Liver (tissue), 9 donors: ENCODE results near the gene BRICD5. TPM values are rescaled to one million over a fixed set of nuclear protein-coding genes. Genes with fewer than 3 reads are reported as not detected.
A peak's percentile ranks its signal among the peaks of the same experiment; 100 is the strongest.

ENCODE experiments used
- DNase-seq: peaks from one replicate; pipeline ENCODE4 v3.0.0-alpha.2; 2017; ENCODE audit warnings: low spot score
- H3K27ac ChIP-seq, 2 donors: one replicate each; pipeline ENCODE4 v1.7.0; 2013; ENCODE audit warnings: inconsistent platforms in 2 of 2, low read length in 2 of 2, control low read depth in 1 of 2, low read depth in 1 of 2, mild to moderate bottlenecking in 1 of 2
- H3K27me3 ChIP-seq, 4 donors: one replicate each; pipeline versions ENCODE4 v1.6.1 to v1.7.0; 2013; ENCODE audit warnings: low read length in 3 of 4, inconsistent platforms in 1 of 4, mild to moderate bottlenecking in 1 of 4, moderate library complexity in 1 of 4; ENCODE audit not compliant: control insufficient read depth in 4 of 4, insufficient read depth in 4 of 4
- H3K36me3 ChIP-seq, 4 donors: one replicate each; pipeline versions ENCODE4 v1.6.1 to v1.7.0; 2013; ENCODE audit warnings: low read length in 3 of 4, mild to moderate bottlenecking in 3 of 4, low read depth in 1 of 4, moderate library complexity in 1 of 4; ENCODE audit not compliant: control insufficient read depth in 4 of 4, insufficient read depth in 3 of 4
- H3K4me1 ChIP-seq, 4 donors: one replicate each; pipeline versions ENCODE4 v1.6.1 to v1.7.0; 2013; ENCODE audit warnings: low read length in 3 of 4, mild to moderate bottlenecking in 3 of 4, moderate library complexity in 1 of 4; ENCODE audit not compliant: control insufficient read depth in 4 of 4, insufficient read depth in 4 of 4
- H3K4me3 ChIP-seq, 3 donors: one replicate each; pipeline versions ENCODE4 v1.6.1 to v1.7.0; 2013; ENCODE audit warnings: low read length in 3 of 3, control low read depth in 1 of 3, low read depth in 1 of 3, mild to moderate bottlenecking in 1 of 3
- H3K9ac ChIP-seq, 2 donors: one replicate each; pipeline ENCODE4 v1.7.0; 2013; ENCODE audit warnings: low read length in 2 of 2, mild to moderate bottlenecking in 2 of 2, moderate library complexity in 2 of 2, control low read depth in 1 of 2, low read depth in 1 of 2
- H3K9me3 ChIP-seq, 4 donors: one replicate each; pipeline versions ENCODE4 v1.6.1 to v1.7.0; 2013; ENCODE audit warnings: low read length in 3 of 4; ENCODE audit not compliant: control insufficient read depth in 4 of 4
- ATF3 ChIP-seq: IDR thresholded peaks from 2 replicates; pipeline ENCODE4 v1.6.1; 2016; ENCODE audit warnings: antibody characterized with exemption
- CTCF ChIP-seq: fragments of 150-350 bp; IDR thresholded peaks from 2 replicates; pipeline ENCODE4 v1.5.1; 2017; ENCODE audit warnings: improper control_type of control experiment, low read depth, low read length; ENCODE audit not compliant: missing input control
- EGR1 ChIP-seq, 2 donors: IDR thresholded peaks; 2 replicates each; pipeline ENCODE4 v1.6.1; 2016 to 2018; ENCODE audit warnings: antibody characterized with exemption in 2 of 2, low read depth in 2 of 2
- FOXA2 ChIP-seq: IDR thresholded peaks from 2 replicates; pipeline ENCODE4 v1.6.1; 2016; ENCODE audit warnings: antibody characterized with exemption
- HNF4G ChIP-seq: IDR thresholded peaks from 2 replicates; pipeline ENCODE4 v1.6.1; 2016; ENCODE audit warnings: antibody characterized with exemption
- MAX ChIP-seq: IDR thresholded peaks from 2 replicates; pipeline ENCODE4 v1.6.1; 2016; ENCODE audit warnings: antibody characterized with exemption
- REST ChIP-seq: IDR thresholded peaks from 2 replicates; pipeline ENCODE4 v1.6.1; 2016; ENCODE audit warnings: antibody characterized with exemption, mild to moderate bottlenecking
- RXRA ChIP-seq, 2 donors: IDR thresholded peaks; 2 replicates each; pipeline ENCODE4 v1.6.1; 2017 to 2018; ENCODE audit warnings: antibody characterized with exemption in 2 of 2, mild to moderate bottlenecking in 1 of 2
- TAF1 ChIP-seq: conservative IDR thresholded peaks from 2 replicates; pipeline ENCODE4 v1.6.1; 2016; ENCODE audit warnings: antibody characterized with exemption, mild to moderate bottlenecking
- YY1 ChIP-seq: IDR thresholded peaks from 2 replicates; pipeline ENCODE4 v1.6.1; 2016; ENCODE audit warnings: antibody characterized with exemption, mild to moderate bottlenecking
- WGBS: extraction: QIAGEN DNeasy Blood & Tissue Kit; methylation state at CpG from one replicate; pipeline ENCODE4 v1.1.7; 2013; 5-methylcytosine and 5-hydroxymethylcytosine counted together
- polyA plus RNA-seq, 2 donors: library from polyadenylated mRNA; stranded (reverse) in 1 of 2; unstranded in 1 of 2; fragments of 200-250 nt in 1 of 2; fragments of >200 nt in 1 of 2; fragmentation: Nextera tagmentation in 1 of 2; extraction: Ambion mirVana in 1 of 2; gene quantifications; one replicate each; pipeline versions ENCODE4 v1.2.1 to v1.2.3, GENCODE V29; 2013 to 2015
- total RNA-seq, 2 donors: library from RNA; depleted of rRNA; stranded (reverse); fragments of >200 nt; gene quantifications; one replicate each; pipeline ENCODE4 v1.2.3, GENCODE V29; 2014
- donor health status: healthy.
- donor health status: healthy.
- donor health status: healthy.
- donor health status: healthy.
- donor health status: healthy.

Gene BRICD5
- total and polyA plus RNA-seq, 4 donors, result 0.26 to 1.9 (median 1.4) TPM

- no peak for DNase-seq
- H3K9ac ChIP-seq, result no peak overlapping the region
- TF ChIP-seq ATF3, result no peak
- H3K27ac ChIP-seq, result peak overlapping the region in 1 of 2 donors; percentile 3
- H3K36me3 ChIP-seq, result peaks cover 15 to 54% (median 26%) of the 10 kb centered on the region in 4 donors
- 92% methylated on average over 47 of the region's 47 CpGs for WGBS
- no peaks in the 10 kb centered on the region for H3K9me3 ChIP-seq
- peak overlapping the region in 1 of 3 donors; percentile 4 for H3K4me3 ChIP-seq
- no peaks in the 10 kb centered on the region for H3K27me3 ChIP-seq
- H3K4me1 ChIP-seq, result peaks cover 8 to 18% (median 13%) of the 10 kb centered on the region in 4 donors
Measured at GRCh38 chr16:2170587-2171435, 39.9 kb downstream of the BRICD5 start.

GRCh38 chr16:2170080-2170479 is 40.6 kb downstream of the BRICD5 start:
- no peak overlapping the region for H3K9ac ChIP-seq

More at GRCh38 chr16:2170080-2170479, 40.6 kb downstream of the BRICD5 start:
- Histone ChIP-seq H3K4me3 (no peak overlapping the region), H3K4me1 (peaks cover 9 to 25% (median 17%) of the 10 kb centered on the region in 4 donors), H3K27me3 (no peaks in the 10 kb centered on the region), H3K27ac (no peak overlapping the region), H3K9me3 (no peaks in the 10 kb centered on the region), H3K36me3 (peaks cover 9 to 47% (median 24%) of the 10 kb centered on the region in 4 donors)
- TF ChIP-seq RXRA (IDR thresholded peaks at IDR 0.05) (no peak), REST (no peak), MAX (no peak), TAF1 (no peak), HNF4G (no peak), YY1 (no peak), FOXA2 (no peak), EGR1 (IDR thresholded peaks at IDR 0.05; ENCODE audit: low read depth in 2 of 2) (no peak), CTCF (no peak)
- 83% methylated on average over 18 of the region's 18 CpGs for WGBS
- DNase-seq, result no peak
